ENCODE results near the gene TMBIM6.

DNA sequence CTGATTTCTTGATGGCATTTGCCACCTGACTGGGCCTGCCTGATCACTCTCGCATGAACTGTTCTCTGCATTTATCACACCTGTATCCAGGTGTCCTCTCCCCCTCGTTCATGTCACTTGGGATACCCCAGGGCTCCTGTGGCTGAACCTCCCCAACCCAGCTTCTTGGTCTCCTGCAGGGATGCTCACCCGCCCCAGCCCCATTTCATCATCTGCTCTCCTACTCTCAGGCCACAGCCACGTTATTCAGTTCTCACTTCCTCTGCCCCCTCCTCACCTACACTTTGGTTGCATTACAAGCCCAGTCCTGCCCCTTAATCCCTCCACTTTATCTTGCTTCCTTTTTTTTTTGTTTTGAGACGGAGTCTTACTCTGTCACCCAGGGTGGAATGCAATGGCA lies 35.5 kb downstream of the TMBIM6 start:
- TF ChIP-seq, protein P1, sequence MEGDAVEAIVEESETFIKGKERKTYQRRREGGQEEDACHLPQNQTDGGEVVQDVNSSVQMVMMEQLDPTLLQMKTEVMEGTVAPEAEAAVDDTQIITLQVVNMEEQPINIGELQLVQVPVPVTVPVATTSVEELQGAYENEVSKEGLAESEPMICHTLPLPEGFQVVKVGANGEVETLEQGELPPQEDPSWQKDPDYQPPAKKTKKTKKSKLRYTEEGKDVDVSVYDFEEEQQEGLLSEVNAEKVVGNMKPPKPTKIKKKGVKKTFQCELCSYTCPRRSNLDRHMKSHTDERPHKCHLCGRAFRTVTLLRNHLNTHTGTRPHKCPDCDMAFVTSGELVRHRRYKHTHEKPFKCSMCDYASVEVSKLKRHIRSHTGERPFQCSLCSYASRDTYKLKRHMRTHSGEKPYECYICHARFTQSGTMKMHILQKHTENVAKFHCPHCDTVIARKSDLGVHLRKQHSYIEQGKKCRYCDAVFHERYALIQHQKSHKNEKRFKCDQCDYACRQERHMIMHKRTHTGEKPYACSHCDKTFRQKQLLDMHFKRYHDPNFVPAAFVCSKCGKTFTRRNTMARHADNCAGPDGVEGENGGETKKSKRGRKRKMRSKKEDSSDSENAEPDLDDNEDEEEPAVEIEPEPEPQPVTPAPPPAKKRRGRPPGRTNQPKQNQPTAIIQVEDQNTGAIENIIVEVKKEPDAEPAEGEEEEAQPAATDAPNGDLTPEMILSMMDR (IDR thresholded peaks at IDR 0.05): no peak
- TF ChIP-seq POLR2AphosphoS5 (IDR thresholded peaks at IDR 0.05; ENCODE audit: low read depth, low read length): no peak
